ENCODE measurements around the gene HES1.

DNA sequence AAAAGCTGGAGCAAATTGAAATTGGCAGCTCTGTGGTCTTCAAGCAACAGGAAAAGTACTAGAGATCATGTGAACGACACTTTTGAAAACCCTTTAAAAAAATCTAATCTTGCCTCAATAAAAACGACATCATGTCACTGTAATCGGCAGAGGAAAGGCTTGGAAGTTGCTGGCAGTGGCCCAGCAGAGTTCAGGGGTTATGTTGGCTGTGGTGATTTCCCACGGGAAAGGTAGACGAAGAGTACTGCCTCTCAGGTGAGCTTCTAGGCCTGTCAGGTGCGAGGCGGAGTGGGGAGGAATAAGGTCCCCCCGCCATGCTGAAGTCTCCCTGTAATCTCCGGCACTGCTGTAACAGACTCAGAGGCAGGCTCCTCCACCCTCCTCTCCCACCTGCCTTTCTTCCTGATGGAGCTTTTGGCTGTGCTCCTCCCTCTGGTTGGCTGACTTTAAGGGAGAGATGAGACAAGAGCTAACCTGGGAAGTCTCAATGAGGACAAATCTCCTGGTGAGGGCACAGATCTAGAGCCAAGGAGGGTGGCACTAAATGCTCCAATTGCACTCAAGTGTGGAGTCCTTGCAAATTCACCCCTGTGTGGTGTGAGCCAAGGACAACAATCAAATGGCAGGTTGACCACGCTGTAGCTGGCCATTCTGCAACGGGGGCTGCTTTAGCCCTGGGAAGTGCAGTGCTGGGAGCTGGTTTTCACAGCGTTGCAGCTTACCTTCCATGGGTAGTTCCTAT, 18.7 kb upstream of the HES1 start:
- TF ChIP-seq, protein P1, sequence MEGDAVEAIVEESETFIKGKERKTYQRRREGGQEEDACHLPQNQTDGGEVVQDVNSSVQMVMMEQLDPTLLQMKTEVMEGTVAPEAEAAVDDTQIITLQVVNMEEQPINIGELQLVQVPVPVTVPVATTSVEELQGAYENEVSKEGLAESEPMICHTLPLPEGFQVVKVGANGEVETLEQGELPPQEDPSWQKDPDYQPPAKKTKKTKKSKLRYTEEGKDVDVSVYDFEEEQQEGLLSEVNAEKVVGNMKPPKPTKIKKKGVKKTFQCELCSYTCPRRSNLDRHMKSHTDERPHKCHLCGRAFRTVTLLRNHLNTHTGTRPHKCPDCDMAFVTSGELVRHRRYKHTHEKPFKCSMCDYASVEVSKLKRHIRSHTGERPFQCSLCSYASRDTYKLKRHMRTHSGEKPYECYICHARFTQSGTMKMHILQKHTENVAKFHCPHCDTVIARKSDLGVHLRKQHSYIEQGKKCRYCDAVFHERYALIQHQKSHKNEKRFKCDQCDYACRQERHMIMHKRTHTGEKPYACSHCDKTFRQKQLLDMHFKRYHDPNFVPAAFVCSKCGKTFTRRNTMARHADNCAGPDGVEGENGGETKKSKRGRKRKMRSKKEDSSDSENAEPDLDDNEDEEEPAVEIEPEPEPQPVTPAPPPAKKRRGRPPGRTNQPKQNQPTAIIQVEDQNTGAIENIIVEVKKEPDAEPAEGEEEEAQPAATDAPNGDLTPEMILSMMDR (IDR thresholded peaks at IDR 0.05), result no peak
- TF ChIP-seq POLR2AphosphoS5 (IDR thresholded peaks at IDR 0.05), result no peak
- TF ChIP-seq POLR2A (IDR thresholded peaks at IDR 0.05), result no peak
